ENCODE data around the gene STK25. TPM values are rescaled to one million over a fixed set of nuclear protein-coding genes. Genes with fewer than 3 reads are reported as not detected.

Gene STK25
- total and polyA plus RNA-seq, 2 of the 8 experiments (the other 6 are each of a cell fraction or from before 2014, with no cell fraction given) = 159 to 546 TPM

DNA sequence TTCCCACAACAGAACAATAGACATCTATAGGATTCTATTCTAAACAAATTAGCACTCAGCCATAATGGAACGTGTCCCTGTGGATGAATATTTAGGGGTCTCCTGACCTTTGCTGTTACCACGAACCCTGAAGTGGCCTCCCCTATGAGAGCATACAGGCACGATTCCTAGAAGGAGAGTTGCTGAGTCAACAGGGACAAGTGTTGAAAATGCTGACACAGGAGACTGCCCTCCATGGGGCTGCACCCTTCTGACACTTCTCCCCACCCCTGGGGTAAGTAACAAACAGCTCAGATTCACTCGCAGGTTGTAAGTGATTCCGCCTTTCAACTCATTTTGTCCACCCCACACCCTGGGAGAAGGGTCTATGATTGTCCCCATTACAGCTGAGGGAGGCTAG lies 14.1 kb upstream of the STK25 start:
- Histone ChIP-seq H2BK20ac (ENCODE audit: low read length) (no peak overlapping the region), H2BK15ac (ENCODE audit: low read length) (no peak overlapping the region), H2BK120ac (replicated peaks; ENCODE audit: low read depth, low read length) (no peak overlapping the region), H3K4me1 (replicated peaks in 1 of 4; ENCODE audit: control insufficient read depth in 3 of 4, insufficient read depth in 4 of 4, low read length in 3 of 4) (no peaks in the 10 kb centered on the region), H3K79me1 (ENCODE audit: low read depth, low read length) (no peaks in the 10 kb centered on the region), H3K14ac (ENCODE audit: insufficient read length) (no peak overlapping the region), H2BK12ac (ENCODE audit: low read depth, low read length) (no peak overlapping the region), H3K23me2 (ENCODE audit: low read depth, low read length) (peaks cover 1% of the 10 kb centered on the region; the same call in 1 of the 2 replicates), H3K4me3 (ENCODE audit: extremely low read depth in 1 of 4, insufficient read depth in 2 of 4, low read depth in 3 of 4, low read length in 4 of 4) (no peak overlapping the region), H4K8ac (ENCODE audit: extremely low read depth, insufficient read depth, low read length) (no peak overlapping the region), H3K79me2 (ENCODE audit: control insufficient read depth in 1 of 2, insufficient read depth in 2 of 2, low read length in 2 of 2) (no peaks in the 10 kb centered on the region), H3K56ac (replicated peaks; ENCODE audit: insufficient read length, low read depth, low read length) (no peak overlapping the region), H4K5ac (ENCODE audit: insufficient read length, low read depth, low read length) (no peak overlapping the region), H3K27ac (ENCODE audit: low read depth, low read length) (no peak overlapping the region), H3K4me2 (ENCODE audit: insufficient read depth in 1 of 2, low read depth in 2 of 2, low read length in 2 of 2) (no peak overlapping the region), H3K27me3 (replicated peaks in 1 of 4; ENCODE audit: control insufficient read depth in 3 of 4, extremely low read depth in 1 of 4, insufficient read depth in 3 of 4, low read length in 3 of 4) (no peaks in the 10 kb centered on the region), H4K20me1 (replicated peaks in 1 of 2; ENCODE audit: control insufficient read depth in 1 of 2, insufficient read depth in 2 of 2, low read length in 2 of 2) (peaks cover 0 to under 1% of the 10 kb centered on the region in 2 experiments), H2BK5ac (ENCODE audit: low read depth, low read length) (no peak overlapping the region), H3K23ac (ENCODE audit: insufficient read length) (no peak overlapping the region), H2AK5ac (ENCODE audit: low read depth, low read length) (no peak overlapping the region), H3K9ac (replicated peaks in 1 of 4; ENCODE audit: extremely low read depth in 1 of 4, low read depth in 3 of 4, low read length in 3 of 4) (no peak overlapping the region), H3K9me3 (ENCODE audit: insufficient read depth in 2 of 2, low read depth in 1 of 2, low read length in 1 of 2) (peaks cover 0 to 4% of the 10 kb centered on the region in 2 experiments; a peak in 1 of 4 replicates), H3K18ac (ENCODE audit: extremely low read depth, low read length) (no peak overlapping the region), H3K36me3 (ENCODE audit: control insufficient read depth in 2 of 4, insufficient read depth in 4 of 4, low read length in 3 of 4) (no peaks in the 10 kb centered on the region), H3K4ac (replicated peaks; ENCODE audit: insufficient read length, low read depth, low read length) (no peak overlapping the region), H4K91ac (replicated peaks; ENCODE audit: insufficient read length, low read length) (no peak overlapping the region), H2AFZ (ENCODE audit: low read length) (no peak overlapping the region; the same call in 1 of the 2 replicates)
- 81% methylated on average over 5 of the region's 5 CpGs; no CpG with 5 or more reads in 1 of the 2 experiments for WGBS, 2 experiments (ENCODE audit: extremely low coverage in 1 of 2, insufficient coverage in 1 of 2, insufficient read length in 1 of 2, insufficient replicate concordance in 2 of 2, low coverage in 1 of 2, low lambda C conversion rate in 2 of 2, missing lambda C conversion rate in 1 of 2)
- no peak for FAIRE-seq
- ChIA-PET POLR2A (ENCODE audit: partially characterized antibody) (no interaction called here), CTCF (ENCODE audit: partially characterized antibody) (no interaction called here)
- no peak for DNase-seq (ENCODE audit: low read depth in 1 of 2, low spot score in 2 of 2)
- TF ChIP-seq TCF12 (IDR thresholded peaks at IDR 0.05; ENCODE audit: low read depth, low read length) (no peak), CHD2 (IDR thresholded peaks at IDR 0.05; ENCODE audit: low read length) (no peak), EP300 (IDR thresholded peaks at IDR 0.05; ENCODE audit: borderline replicate concordance in 1 of 2, low read depth in 2 of 2, low read length in 2 of 2) (no peak), NANOG (IDR thresholded peaks at IDR 0.05; ENCODE audit: insufficient read depth, low read depth, low read length, poor library complexity, severe bottlenecking) (no peak), BACH1 (IDR thresholded peaks at IDR 0.05; ENCODE audit: low read length) (peak; percentile 85), MAFK (IDR thresholded peaks at IDR 0.05; ENCODE audit: low read depth, low read length) (peak; percentile 56; the same call in 1 of the 2 replicates)
